Measurements from ENCODE around the gene ADARB1.

Gene ADARB1

DNA sequence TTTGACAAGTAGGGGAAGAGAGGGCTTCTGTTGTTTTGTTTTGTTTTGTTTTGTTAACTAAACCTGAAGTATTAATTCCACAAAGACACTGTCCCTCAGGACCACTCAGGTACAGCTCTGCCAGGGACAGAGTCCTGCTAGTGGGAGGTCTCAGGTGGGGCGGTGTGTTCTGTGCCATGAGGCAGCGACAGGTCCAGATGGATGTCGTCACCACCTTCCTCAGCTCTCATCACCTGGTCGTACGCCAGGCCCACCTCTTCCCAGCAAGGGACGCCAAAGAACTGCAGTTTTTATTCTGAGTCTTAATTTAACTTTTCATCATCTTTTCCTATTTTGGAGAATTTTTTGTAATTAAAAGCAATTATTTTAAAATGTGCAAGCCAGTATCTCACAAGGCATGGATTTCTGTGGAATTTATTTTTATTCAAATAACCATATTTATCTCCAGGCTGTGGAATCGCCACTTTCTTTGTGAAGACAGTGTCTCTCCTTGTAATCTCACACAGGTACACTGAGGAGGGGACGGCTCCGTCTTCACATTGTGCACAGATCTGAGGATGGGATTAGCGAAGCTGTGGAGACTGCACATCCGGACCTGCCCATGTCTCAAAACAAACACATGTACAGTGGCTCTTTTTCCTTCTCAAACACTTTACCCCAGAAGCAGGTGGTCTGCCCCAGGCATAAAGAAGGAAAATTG is 150.8 kb downstream of the ADARB1 start:
- no peak for DNase-seq (ENCODE audit: low read depth, low spot score)

DNA sequence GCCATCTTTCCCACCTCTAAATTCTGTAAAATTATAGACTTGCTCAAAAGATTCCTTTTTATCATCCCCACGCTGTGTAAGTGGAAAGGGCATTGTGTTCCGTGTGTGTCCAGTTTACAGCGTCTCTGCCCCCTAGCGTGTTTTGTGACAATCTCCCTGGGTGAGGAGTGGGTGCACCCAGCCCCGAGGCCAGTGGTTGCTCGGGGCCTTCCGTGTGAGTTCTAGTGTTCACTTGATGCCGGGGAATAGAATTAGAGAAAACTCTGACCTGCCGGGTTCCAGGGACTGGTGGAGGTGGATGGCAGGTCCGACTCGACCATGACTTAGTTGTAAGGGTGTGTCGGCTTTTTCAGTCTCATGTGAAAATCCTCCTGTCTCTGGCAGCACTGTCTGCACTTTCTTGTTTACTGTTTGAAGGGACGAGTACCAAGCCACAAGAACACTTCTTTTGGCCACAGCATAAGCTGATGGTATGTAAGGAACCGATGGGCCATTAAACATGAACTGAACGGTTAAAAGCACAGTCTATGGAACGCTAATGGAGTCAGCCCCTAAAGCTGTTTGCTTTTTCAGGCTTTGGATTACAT is 151.5 kb downstream of the ADARB1 start:
- DNase-seq (ENCODE audit: low read depth, low spot score) = no peak

DNA sequence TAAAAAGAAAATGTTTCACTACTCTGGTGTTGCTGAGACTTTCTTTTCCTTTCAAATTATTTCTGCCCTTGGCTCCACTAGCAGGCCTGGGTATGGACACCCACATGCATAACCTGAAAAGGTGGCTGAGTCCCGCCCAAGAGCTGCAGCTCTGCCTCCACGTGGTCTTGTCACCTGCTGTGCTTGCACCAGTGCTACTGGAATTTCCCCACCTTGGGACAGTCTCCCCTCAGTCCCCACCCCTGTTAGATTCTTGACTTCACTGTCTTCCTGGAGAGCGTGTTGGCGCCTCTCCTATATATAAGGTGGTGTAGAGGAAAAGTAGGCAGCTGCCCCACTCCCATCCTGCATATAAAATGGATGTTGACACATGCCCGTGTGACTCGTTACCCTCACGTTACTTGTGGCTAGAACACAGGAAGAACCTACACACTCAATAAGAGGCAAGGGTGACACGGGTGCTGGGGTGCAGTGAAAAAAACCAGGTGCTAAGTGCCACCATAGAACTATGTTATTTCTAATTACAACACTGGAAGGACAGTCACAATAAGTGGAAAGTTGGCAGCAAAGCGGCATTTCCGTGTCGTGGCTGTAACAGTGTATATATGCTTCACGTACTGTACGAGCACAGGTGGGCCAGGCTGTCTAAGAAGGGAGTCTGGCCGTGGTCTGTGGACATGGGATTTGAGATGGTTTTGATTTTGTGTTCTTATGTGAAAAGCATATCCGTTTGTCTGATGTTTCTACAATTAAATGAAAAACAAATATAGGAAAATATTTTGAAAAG is 152.4 kb downstream of the ADARB1 start:
- DNase-seq (ENCODE audit: low read depth, low spot score) = no peak

DNA sequence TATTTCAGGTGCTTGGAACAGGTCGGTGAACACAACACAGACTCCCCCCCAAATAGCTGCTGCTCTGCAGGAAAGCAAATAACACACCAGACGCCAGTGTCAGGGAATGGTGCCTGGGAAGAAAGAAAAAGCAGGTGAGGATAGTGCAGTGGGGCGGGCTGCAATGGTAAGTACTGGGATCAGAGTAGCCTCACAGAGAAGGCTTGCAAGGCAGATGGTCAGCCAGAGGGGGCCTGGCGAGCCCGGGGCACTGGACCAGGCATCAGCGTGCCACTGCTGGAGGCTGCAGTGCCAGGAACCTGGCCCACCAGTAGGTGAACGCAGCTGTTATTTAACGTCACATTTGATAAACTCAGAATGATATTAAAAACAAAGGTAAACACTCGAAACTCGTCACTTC is 153.4 kb downstream of the ADARB1 start:
- no peak for DNase-seq (ENCODE audit: low read depth, low spot score)

DNA sequence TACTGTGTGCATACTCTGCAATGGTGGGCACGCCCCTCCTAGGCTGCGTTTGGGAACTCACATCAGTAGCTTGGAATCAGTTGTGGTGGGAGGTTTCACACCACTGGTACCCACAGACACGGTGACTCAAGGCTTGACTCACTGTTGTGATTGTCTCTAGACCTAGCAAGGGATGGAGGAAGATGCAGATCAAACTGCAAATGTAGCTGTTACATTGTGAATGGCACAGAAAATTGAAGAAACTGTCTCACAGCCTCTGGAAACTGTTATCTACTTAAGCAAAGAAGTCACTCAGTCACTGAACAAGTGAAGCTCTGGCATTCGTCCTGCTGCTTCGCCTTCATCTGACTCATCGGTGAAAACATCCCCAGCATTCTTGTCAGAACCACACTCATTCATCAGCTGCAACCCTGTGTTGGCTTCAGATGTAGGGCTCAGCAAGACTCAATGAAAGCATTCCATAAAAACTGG is 153.8 kb downstream of the ADARB1 start:
- DNase-seq (ENCODE audit: low read depth, low spot score) = peak; percentile 77

DNA sequence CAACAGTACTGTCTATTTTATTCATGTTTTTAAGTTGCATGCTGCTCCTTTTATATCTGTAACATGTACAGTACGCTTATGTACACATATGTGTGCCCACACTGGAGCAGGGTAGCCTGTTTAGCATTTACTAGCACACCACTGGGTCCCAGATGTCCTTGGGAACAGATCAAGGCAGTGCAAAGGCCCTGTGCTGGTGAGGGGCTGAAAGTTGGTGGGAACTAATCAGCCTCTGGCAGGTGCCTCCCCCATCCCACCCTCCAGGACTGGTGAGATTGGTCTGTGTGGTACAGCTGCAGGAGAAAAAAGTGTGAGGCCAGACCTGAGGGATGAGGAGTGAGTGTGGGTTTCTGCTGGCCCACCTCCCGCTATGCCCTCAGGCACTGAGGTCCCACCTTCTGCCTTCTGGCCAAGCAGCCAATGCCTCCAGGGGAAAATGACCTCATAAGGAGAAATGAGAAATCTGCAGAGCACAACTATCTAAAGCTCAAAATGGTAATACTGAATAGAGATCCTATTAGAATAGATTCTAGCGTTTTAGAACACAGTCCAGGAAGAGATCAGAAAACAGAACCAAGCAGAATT is 154.4 kb downstream of the ADARB1 start:
- DNase-seq (ENCODE audit: low read depth, low spot score) = no peak

DNA sequence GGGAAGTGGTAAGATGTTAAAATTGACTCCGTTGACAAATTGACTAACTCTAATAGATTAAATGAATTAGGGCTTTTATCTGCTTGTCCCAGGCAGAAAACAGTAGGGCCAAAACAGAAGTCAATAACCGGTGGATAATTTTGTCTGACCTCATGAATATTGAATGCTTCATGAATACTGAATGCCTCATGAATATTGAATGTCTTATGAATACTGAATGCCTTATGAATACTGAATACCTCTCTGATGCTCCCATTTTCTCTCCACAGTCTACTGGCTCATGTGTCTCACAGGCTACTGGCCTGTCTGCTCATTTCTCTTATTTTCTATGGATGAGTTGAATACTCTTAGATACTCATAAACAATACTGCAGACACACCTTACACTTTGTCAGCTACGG is 157.3 kb downstream of the ADARB1 start:
- no peak for DNase-seq (ENCODE audit: low read depth, low spot score)

DNA sequence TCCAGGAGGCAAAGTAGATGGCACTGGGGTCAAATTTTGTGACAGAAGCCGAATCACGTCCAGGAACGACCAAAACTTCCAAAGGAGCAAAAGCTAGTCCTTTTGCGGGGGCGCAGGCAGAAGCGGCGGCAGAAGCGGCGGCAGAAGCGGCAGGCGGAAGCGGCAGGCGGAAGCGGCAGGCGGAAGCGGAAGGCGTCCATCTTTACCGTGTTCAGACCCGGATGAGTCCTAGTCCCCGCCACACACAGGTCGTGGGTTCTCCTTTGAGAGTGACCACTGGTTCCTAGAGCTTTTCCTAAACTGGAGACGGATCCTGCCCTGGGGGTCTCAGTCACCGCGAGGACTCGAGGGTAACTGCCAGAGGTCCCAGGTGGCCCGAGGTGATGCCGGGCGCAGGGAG is 159.7 kb downstream of the ADARB1 start:
- DNase-seq (ENCODE audit: low read depth, low spot score) = no peak

DNA sequence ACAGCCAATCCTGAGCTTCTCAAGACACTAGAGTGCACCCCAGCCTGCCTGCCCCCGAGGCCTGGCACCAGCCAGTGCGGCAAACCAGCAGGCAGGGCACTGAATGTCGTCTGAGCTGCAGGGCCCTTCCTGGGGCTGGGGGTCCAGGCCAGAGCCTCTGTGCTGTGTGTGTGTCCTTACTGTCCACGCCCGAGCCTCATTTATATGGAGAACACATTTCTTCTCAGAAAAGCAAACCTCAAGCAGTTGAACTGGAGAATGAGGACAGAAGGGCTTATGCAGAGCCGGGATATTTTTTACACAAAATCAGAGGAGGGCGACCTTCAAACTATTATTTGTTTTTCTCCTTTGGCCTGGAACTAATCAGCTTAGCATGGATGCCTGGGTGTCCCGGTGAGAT is 160.6 kb downstream of the ADARB1 start:
- DNase-seq (ENCODE audit: low read depth, low spot score) = no peak

DNA sequence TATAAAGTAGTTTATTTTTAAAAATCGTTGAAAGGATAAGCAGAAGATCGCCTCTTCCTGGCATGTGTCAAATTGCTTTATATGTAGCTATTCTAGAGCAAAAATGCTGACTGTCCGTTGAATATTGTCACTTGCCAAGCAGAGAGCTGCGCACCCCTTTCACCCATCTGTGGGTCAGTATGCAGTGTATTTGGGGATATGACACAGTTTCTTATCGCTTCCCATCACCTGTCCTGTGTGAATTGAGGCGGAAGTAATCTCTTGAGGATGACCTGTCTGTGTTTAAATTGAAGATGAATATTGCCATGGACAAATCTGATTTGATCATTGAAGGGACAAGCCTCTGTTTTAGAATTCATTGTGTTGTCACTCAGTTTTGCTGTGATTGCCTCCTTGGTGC is 161.1 kb downstream of the ADARB1 start:
- no peak for DNase-seq (ENCODE audit: low read depth, low spot score)

DNA sequence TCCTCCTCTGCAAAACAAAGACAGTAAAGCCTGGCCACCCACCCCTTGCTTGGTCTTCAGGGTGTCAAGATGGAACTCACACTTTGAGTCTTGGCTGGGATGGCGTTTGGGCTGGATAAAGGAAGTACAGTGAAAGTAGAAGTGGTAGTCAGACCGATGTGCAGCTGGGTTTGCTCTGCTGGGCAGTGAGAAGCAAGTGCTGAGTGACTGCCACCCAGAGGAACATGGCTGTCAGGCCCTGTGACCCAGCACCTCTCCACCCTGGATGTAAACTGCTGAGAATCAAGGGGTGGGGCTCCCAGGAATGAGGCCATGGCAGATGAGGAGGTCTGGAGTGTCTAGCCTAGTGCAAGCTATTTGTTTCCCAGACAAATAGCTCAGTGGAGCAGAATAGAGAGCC is 162.1 kb downstream of the ADARB1 start:
- DNase-seq (ENCODE audit: low read depth, low spot score) = no peak

DNA sequence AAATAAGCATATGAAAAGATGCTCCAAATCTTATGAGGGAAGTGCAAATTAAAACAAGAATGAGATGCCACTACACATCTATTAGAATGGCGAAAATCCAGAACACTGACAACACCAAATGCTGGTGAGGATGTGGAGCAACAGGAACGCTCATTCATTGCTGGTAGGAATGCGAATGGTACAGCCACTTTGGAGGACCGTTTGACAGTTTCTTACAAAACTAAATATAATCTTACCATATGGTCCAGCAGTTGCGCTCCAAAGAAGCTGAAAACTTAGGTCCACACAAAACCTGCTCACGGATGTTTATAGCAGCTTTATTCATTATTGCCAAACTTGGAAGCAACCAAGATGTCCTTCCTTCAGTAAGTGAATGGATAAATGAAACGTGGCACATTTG is 163.0 kb downstream of the ADARB1 start:
- no peak for DNase-seq (ENCODE audit: low read depth, low spot score)

DNA sequence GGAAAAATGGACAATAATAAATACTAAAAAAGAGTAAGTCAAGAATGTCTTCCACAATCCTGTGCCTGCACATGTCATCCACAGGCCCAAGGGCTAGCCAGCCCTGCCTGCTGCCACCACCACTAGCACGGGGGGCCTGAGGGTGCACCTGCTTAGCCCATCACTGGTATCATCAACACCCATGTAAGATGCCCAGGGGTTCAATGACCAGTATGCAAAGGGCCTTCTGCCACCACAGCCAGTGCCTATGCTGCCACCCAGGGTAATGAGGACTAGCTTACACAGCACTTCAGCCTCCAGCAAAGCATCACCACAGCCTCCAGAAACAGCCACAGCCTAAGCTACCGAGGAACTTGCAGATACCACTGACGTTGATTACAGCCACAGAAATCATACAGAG is 167.0 kb downstream of the ADARB1 start:
- DNase-seq (ENCODE audit: low read depth, low spot score) = no peak

DNA sequence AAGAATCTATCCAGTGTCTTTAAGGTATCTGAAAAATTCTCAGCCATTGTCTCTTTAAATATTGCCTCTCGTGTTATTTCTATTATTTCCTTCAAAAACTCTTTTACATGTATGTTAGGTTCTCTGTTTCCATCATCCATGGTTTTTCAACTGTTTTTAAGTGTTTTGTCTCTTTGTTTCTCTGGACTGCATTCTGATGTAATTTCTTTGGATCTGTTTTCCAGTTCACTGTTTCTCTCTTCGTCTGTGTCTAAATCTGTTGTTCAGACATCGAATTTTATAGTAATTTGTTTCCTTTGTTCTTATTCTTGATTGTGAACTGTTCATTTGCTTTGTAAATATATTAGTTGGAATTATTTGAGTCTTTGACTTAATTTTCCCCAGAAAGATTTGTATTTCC is 169.2 kb downstream of the ADARB1 start:
- DNase-seq (ENCODE audit: low read depth, low spot score) = no peak

DNA sequence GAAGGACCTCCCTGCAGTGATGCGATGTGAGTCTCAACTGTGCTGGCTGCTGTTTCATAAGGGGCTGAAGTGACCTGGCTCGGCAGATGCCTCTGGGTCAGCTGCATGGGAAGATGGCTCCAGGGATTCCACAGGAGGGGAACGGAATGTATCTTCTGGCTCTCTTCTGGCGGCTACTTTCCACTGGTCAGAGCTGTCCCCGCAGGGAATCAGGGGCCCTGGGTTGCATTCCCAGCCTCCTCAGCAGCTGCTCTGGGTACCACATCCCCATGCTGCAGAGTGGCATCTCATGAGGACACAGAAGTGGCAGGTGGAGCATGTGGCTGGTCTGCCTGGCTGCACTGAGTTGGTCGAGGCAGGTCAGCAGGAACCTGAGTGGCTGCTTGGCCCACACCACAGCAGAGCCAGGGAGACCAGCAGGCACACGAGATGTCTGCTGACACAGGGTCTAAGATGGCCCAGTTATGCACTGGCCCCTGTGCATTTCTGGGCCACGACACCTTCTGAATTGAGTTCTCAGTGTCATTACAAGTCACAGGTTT is 170.5 kb downstream of the ADARB1 start:
- DNase-seq (ENCODE audit: low read depth, low spot score) = no peak

DNA sequence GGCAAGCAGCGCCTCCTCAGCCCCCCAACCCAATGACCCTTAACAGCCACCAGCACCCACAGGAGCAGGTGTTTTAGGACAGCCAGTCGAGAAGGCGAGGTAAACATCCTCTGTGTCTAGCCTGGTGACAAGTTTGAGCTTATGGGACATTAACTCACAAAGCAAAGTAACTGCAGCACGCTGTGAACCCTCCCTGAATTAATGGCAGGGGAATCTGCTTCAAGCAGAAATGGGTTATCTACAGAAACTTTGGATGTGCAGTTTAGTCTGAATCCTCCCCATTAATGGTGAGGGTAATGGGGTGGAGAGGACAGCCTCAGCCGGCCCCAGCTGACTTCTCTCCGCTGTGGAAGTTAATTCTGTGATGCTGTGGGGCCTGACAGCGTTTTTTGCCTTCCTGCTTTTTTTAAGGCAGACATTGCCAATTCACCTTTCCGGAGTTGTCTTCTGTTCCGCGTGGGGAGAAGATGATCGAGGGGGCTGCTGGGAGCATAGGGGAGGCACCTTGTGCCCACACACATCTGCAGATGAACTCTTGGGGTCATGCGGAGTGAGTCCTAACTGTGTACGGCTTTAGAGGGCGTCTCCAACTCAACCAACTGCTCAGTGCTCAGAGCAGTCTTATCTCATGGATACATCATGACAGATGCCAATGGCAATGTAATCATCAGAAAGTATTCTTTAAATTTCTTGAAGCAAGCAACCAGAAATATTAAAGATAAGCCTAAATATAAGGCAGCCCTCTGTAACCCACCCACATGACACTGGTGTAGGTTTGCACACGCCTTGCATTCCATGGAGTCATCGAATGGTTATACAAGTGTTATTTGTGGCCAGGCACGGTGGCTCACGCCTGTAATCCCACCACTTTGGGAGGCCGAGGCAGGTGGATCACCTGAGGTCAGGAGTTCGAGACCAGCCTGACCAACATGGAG is 172.3 kb downstream of the ADARB1 start:
- DNase-seq (ENCODE audit: low read depth, low spot score) = no peak

DNA sequence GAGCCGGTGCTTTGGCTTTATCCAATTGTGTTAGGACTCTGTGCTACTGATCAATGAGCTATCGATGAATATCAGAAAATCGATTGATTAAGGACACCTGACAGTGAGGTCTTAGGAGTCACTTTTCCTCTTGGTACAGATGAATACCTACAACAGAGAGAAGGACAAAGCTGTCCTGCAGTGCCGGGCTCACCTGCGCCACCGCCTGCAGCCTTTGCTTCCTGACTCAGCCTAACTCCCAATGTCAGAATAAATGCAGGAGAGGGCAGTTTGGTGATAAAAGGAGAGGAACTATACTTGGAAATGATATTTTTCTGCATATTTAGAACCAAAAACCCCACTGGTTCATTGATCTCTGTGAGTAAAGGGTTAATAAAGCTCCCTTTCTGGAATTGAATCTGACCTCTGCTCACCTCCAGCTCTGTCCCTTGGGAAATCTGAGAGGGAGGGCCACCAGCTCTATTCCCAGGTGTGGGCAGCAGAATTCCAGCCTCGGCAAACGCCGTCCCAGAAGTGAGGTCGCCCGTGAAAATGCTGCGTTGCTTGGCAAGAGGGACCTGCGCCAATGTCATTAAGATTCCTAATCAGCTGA is 174.0 kb downstream of the ADARB1 start:
- DNase-seq (ENCODE audit: low read depth, low spot score) = no peak

DNA sequence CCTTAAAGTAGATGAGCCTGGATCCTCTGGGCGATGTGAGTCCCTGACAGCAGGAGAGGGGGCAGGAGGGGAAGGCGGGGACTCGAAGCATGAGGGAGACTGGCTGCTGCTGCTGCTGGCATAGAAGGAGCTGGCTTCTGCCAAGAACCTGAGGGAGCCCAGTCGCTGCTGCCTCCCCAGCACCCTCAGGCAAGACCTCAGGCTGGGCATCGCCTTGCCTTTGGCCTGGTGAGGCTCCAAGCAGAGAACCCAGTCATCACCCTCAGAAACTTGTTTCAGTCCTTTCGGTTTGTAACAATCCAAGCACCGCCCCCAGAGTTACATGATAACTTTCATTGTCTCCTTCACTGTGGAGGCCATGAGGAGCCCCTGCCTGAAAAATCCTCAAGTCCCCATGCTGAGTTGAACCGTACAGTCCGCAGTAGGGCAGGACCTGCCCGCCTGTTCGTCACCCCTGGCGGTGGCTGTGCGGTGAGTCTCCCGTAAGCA is 174.6 kb downstream of the ADARB1 start:
- DNase-seq (ENCODE audit: low read depth, low spot score) = no peak

DNA sequence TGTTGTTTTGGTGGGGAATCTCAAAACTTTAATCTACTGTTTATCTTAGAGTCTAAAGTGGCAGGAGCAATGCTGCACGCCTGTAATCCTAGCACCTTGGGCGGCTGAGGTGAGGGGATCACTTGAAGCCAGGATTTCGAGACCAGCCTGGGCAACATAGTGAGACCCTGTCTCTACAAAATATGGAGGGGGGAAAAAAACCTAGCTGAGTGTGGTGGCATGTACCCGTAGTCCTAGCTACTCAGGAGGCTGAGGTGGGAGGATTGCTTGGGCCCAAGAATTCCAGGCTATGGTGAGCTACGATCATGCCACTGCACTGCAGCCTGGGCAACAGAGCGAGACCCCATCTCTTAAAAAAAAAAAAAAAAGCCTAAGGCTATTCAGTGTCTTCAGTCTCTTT is 175.2 kb downstream of the ADARB1 start:
- DNase-seq (ENCODE audit: low read depth, low spot score) = no peak

DNA sequence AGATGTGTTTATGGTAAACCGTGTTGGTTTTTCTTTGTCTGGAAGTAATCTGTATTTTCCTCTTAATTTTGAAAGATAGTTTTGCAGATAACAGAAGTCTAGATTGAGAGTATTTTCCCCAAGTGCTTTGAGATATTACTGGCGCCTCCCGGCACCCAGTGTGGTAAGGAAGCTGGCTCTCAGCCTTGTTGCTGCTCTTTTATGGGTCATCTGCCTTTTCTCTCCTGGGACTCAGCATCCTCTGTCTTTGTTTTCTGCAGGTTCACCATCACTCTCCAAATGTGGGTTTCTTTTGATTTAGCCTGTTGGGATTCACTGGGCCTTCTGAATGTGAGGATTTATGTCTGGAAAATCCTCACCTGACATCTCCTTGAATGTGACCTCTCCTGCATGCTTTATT is 175.9 kb downstream of the ADARB1 start:
- no peak for DNase-seq (ENCODE audit: low read depth, low spot score)

All from brain pericyte (primary cell).